ENCODE results near the gene PCDHA6.
"Not testable (repeated sequence)": the region's sequence is repeated elsewhere in the genome, so short reads cannot be mapped to it uniquely, and the experiment has no call there.

The PCDHA6 gene

GRCh38 chr5:140821375-140822280 lies 6.1 kb upstream of the PCDHA6 start, which contains the start of gene PCDHA5:
Gene PCDHA5, plus strand, starts transcription at chr5:140821613.
- DNase-seq, result no peak

- no peak for DNase-seq
Observed at GRCh38 chr5:140822281-140822629, 5.5 kb upstream of the PCDHA6 start.

- DNase-seq, result not testable (repeated sequence)
Observed at GRCh38 chr5:140822969-140823368, 4.8 kb upstream of the PCDHA6 start.

- no peak for DNase-seq
Observed at GRCh38 chr5:140823475-140823874, 4.3 kb upstream of the PCDHA6 start.

- DNase-seq, result no peak
Observed at GRCh38 chr5:140828362-140828737, 590 bp downstream of the PCDHA6 start.

GRCh38 chr5:140829511-140830501 lies 2.0 kb downstream of the PCDHA6 start:
- not testable (repeated sequence) for DNase-seq

GRCh38 chr5:140833993-140834392 lies 6.2 kb downstream of the PCDHA6 start, which contains the start of gene PCDHA7:
Gene PCDHA7, plus strand, starts transcription at chr5:140834269. Its CDS starts 115 bp downstream, at chr5:140834384.
- no peak for DNase-seq

- not testable (repeated sequence) for DNase-seq
Observed at GRCh38 chr5:140834439-140835008, 6.8 kb downstream of the PCDHA6 start.

- no peak for DNase-seq
Observed at GRCh38 chr5:140835622-140836510, 8.1 kb downstream of the PCDHA6 start.

GRCh38 chr5:140840978-140841962 lies 13.5 kb downstream of the PCDHA6 start, which contains the start of gene PCDHA8:
Gene PCDHA8, plus strand, starts transcription at chr5:140841187. Its CDS starts 135 bp downstream, at chr5:140841322.
- no peak for DNase-seq

GRCh38 chr5:140842798-140843733 lies 15.3 kb downstream of the PCDHA6 start:
- no peak for DNase-seq

GRCh38 chr5:140848139-140849102 lies 20.7 kb downstream of the PCDHA6 start, which contains the start of gene PCDHA9:
Gene PCDHA9, plus strand, starts transcription at chr5:140848382. Its CDS starts 114 bp downstream, at chr5:140848496.
- not testable (repeated sequence) for DNase-seq

GRCh38 chr5:140849831-140850634 lies 22.3 kb downstream of the PCDHA6 start:
- not testable (repeated sequence) for DNase-seq

GRCh38 chr5:140855772-140856674 lies 28.3 kb downstream of the PCDHA6 start, which contains the start of gene PCDHA10:
Gene PCDHA10, plus strand, starts transcription at chr5:140855897. Its CDS starts 152 bp downstream, at chr5:140856049.
- DNase-seq, result no peak

- DNase-seq, result no peak
Observed at GRCh38 chr5:140857177-140857986, 29.6 kb downstream of the PCDHA6 start.

All from activated CD4-positive, alpha-beta T cell treated with anti-CD3 and anti-CD28 coated beads, Interleukin-2, amount 50 U/mL, for 4 hours (primary cell).